Esophagus muscularis mucosa (tissue), 4 donors: ENCODE data around the gene KCND3. TPM values are rescaled to one million over a fixed set of nuclear protein-coding genes. Genes with fewer than 3 reads are reported as not detected.
"Not testable (repeated sequence)": the region's sequence is repeated elsewhere in the genome, so short reads cannot be mapped to it uniquely, and the experiment has no call there.

Experiments used
- DNase-seq: peaks from one replicate; pipeline ENCODE4 v3.0.0-alpha.2; 2017; ENCODE audit errors: extremely low spot score
- H3K27ac ChIP-seq, 4 donors: fragments of 200-600 bp; sonication (generic); replicated peaks in 1 of 4; 1 replicate in 3 of 4; 2 replicates in 1 of 4; pipeline ENCODE4 v1.5.1; 2016 to 2019; ENCODE audit warnings: mild to moderate bottlenecking in 1 of 4
- H3K27me3 ChIP-seq, 4 donors: fragments of 200-600 bp; sonication (generic); one replicate each; pipeline versions ENCODE4 v1.5.1 to v1.6.0; 2016 to 2019
- H3K36me3 ChIP-seq, 4 donors: fragments of 200-600 bp; sonication (generic); one replicate each; pipeline ENCODE4 v1.5.1; 2016 to 2019
- H3K4me1 ChIP-seq, 4 donors: fragments of 200-600 bp; sonication (generic); one replicate each; pipeline ENCODE4 v1.5.1; 2016 to 2019
- H3K4me3 ChIP-seq, 4 donors: fragments of 200-600 bp; sonication (generic); 1 replicate in 2 of 4; 2 replicates in 2 of 4; pipeline ENCODE4 v1.5.1; 2016 to 2019; ENCODE audit warnings: mild to moderate bottlenecking in 4 of 4, moderate library complexity in 1 of 4
- H3K9me3 ChIP-seq, 4 donors: fragments of 200-600 bp; sonication (generic); 1 replicate in 3 of 4; 2 replicates in 1 of 4; pipeline ENCODE4 v1.5.1; 2016 to 2019
- CTCF ChIP-seq, 3 experiments: fragments of 200-600 bp in 2 of 3; fragments of 450-650 bp in 1 of 3; sonication (generic) in 2 of 3; IDR thresholded peaks; one replicate each; pipeline ENCODE4 v1.5.1; 2017 to 2019; ENCODE audit warnings: antibody characterized with exemption in 3 of 3, mild to moderate bottlenecking in 2 of 3, moderate library complexity in 1 of 3
- EP300 ChIP-seq: sonication (generic); formaldehyde crosslinking; IDR thresholded peaks from one replicate; pipeline ENCODE4 v1.6.1; 2017; ENCODE audit warnings: antibody characterized with exemption
- POLR2A ChIP-seq: fragments of 450-650 bp; IDR thresholded peaks from one replicate; pipeline ENCODE4 v1.6.1; 2017; ENCODE audit warnings: antibody characterized with exemption, moderate library complexity, mild to moderate bottlenecking, low read depth
- POLR2AphosphoS5 ChIP-seq, 2 donors: sonication (generic); formaldehyde crosslinking; IDR thresholded peaks; one replicate each; pipeline ENCODE4 v1.6.1; 2017; ENCODE audit warnings: antibody characterized with exemption in 2 of 2
- WGBS: methylation state at CpG from one replicate; pipeline ENCODE4 v1.1.5; 2018; 5-methylcytosine and 5-hydroxymethylcytosine counted together
- intact Hi-C: fragments of 100-400 bp; cut with DNase I; formaldehyde crosslinking; loops from one replicate; pipeline ENCODE4 v1.15.1; 2023
- total RNA-seq, 4 donors: library from RNA; depleted of rRNA; stranded (reverse); fragments of >200 nt; gene quantifications; one replicate each; pipeline versions ENCODE4 v1.1.0 to v1.2.1, GENCODE V29; 2016

Gene KCND3
- total RNA-seq, 4 donors from 2014 or later = 25.7 to 57.6 (median 47.5) TPM

GRCh38 chr1:111746614-111746999 is 242.9 kb downstream of the KCND3 start:
- no peaks in the 10 kb centered on the region for H3K36me3 ChIP-seq
- WGBS = 87% methylated on average over 2 of the region's 2 CpGs
- no peaks in the 10 kb centered on the region for H3K9me3 ChIP-seq
- no peak for DNase-seq
- H3K27me3 ChIP-seq = no peaks in the 10 kb centered on the region
- no peak overlapping the region for H3K27ac ChIP-seq
- peaks cover 3 to 16% (median 8%) of the 10 kb centered on the region in 4 donors for H3K4me1 ChIP-seq
- H3K4me3 ChIP-seq = no peak overlapping the region
- intact Hi-C loops = loop anchor here (5.0 kb wide), 1 partner anchor 239 kb away; no protein-coding TSS in a partner anchor
- TF ChIP-seq POLR2AphosphoS5 (IDR thresholded peaks at IDR 0.05) = no peak
- no peak for TF ChIP-seq EP300
- no peak for TF ChIP-seq CTCF (IDR thresholded peaks at IDR 0.05)
- no peak for TF ChIP-seq POLR2A

DNA sequence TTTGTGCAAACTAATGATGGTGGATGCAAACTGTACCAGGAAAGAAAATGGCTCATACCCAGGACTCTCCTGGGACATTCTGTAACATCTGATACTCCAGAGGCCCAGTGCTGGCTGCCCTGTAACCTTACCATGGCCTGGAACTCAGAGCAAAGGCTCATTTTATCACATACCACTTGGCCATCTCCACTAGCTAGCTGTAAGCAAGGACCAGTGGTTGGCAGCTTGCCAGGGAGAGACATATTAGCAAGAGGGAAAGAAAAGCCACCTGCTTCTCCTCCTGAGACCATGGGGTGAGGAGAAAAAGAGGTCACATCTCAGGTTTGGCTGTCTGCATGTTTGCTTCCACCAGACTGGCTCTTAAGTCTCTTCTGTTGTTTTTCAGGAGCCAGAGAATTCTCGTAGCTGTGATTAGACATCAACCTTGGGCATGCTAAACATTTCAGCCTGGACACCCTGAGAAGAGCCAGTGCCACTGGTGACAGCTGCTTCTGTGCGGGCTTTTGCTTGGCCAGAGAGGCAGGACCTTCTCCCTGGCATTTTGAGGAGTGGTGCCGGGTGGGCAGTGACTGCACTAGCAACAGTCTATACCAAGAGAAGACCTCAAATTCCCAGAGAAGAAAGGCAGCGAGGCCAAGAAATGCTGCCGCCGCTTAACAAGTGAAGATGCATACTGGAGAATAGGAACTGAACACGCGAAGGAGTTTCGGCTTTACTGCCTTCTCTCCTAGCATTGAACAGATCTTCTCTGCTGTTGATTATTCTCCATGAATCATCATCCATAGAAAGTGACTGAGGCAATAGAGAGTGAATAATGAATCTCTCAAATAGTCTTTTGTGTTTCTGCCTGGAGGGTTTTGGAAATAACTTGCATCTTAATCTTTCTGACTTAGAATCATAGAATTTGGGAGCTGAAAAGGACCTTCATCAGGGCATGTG is 243.5 kb downstream of the KCND3 start:
- TF ChIP-seq POLR2A (no peak), EP300 (no peak), POLR2AphosphoS5 (IDR thresholded peaks at IDR 0.05) (no peak), CTCF (IDR thresholded peaks at IDR 0.05) (no peak)
- Histone ChIP-seq H3K4me3 (no peak overlapping the region), H3K27ac (no peak overlapping the region), H3K9me3 (no peaks in the 10 kb centered on the region), H3K27me3 (no peaks in the 10 kb centered on the region), H3K36me3 (no peaks in the 10 kb centered on the region), H3K4me1 (peaks cover 3 to 16% (median 6%) of the 10 kb centered on the region in 4 donors)
- DNase-seq = no peak
- WGBS = 89% methylated on average over 9 of the region's 9 CpGs
- intact Hi-C loops = loop anchor here (5.0 kb wide), 1 partner anchor 239 kb away; no protein-coding TSS in a partner anchor

GRCh38 chr1:111743679-111744101 is 245.8 kb downstream of the KCND3 start:
- no peak overlapping the region for H3K27ac ChIP-seq
- 83% methylated on average over 3 of the region's 3 CpGs for WGBS
- no peaks in the 10 kb centered on the region for H3K27me3 ChIP-seq
- H3K36me3 ChIP-seq = no peaks in the 10 kb centered on the region
- intact Hi-C loops = no loop called here
- peaks cover 12 to 22% (median 18%) of the 10 kb centered on the region in 4 donors for H3K4me1 ChIP-seq
- no peak overlapping the region for H3K4me3 ChIP-seq
- TF ChIP-seq POLR2AphosphoS5 (IDR thresholded peaks at IDR 0.05) (no peak), POLR2A (no peak), CTCF (IDR thresholded peaks at IDR 0.05) (no peak), EP300 (no peak)
- DNase-seq = peak; percentile 89
- H3K9me3 ChIP-seq = no peaks in the 10 kb centered on the region

DNA sequence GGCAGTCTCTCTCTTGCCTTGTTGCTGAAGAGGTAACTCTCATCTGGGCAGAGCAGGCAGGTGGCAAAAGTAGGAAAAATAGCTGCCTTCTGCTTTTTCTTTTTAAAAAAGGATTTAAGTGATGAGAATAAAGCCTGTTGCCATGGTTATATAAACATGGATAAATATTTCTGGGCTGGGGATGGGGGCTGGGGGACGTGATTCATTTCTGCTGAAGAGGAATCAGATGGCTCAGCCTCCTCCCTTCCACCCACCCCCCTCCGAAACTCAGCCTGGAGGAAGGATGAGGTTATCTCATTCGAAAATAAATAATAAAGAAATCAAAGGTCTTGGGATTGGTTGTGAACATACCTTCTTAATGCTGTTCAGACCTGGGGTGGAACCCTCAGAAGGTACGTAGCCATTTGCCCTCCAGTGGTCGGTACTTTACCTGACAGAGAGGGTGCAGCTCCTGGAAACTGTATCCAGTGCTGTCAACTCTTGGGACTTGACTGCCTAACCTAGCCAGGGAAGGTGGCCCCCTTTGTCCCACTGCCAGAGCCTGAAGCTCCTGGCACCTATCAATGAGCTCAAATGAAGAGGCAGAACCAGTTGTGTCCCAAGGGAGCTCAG is 246.4 kb downstream of the KCND3 start:
- Histone ChIP-seq H3K27ac (no peak overlapping the region), H3K36me3 (no peaks in the 10 kb centered on the region), H3K4me1 (peaks cover 18 to 28% (median 21%) of the 10 kb centered on the region in 4 donors), H3K9me3 (no peaks in the 10 kb centered on the region), H3K4me3 (no peak overlapping the region), H3K27me3 (no peaks in the 10 kb centered on the region)
- 62% methylated on average over 5 of the region's 5 CpGs for WGBS
- no peak for TF ChIP-seq EP300
- no peak for TF ChIP-seq CTCF (IDR thresholded peaks at IDR 0.05)
- TF ChIP-seq POLR2A = no peak
- TF ChIP-seq POLR2AphosphoS5 (IDR thresholded peaks at IDR 0.05) = no peak
- no peak for DNase-seq
- intact Hi-C loops = no loop called here

- H3K27me3 ChIP-seq, H3K9me3 ChIP-seq, DNase-seq, H3K4me3 ChIP-seq, H3K27ac ChIP-seq, H3K36me3 ChIP-seq, intact Hi-C loops: not testable (repeated sequence)
- H3K4me1 ChIP-seq = peaks cover 26 to 36% (median 29%) of the 10 kb centered on the region in 4 donors
- 87% methylated on average over 14 of the region's 14 CpGs for WGBS
Measured at GRCh38 chr1:111742292-111742691, 247.2 kb downstream of the KCND3 start.
